Liver (tissue), 9 donors: Measurements from ENCODE around the gene EIPR1. TPM values are rescaled to one million over a fixed set of nuclear protein-coding genes. Genes with fewer than 3 reads are reported as not detected.

Experiments
- DNase-seq: peaks from one replicate; pipeline ENCODE4 v3.0.0-alpha.2; 2017; ENCODE audit warnings: low spot score
- H3K27ac ChIP-seq, 2 donors: one replicate each; pipeline ENCODE4 v1.7.0; 2013; ENCODE audit warnings: inconsistent platforms in 2 of 2, low read length in 2 of 2, control low read depth in 1 of 2, low read depth in 1 of 2, mild to moderate bottlenecking in 1 of 2
- H3K27me3 ChIP-seq, 4 donors: one replicate each; pipeline versions ENCODE4 v1.6.1 to v1.7.0; 2013; ENCODE audit warnings: low read length in 3 of 4, inconsistent platforms in 1 of 4, mild to moderate bottlenecking in 1 of 4, moderate library complexity in 1 of 4; ENCODE audit not compliant: control insufficient read depth in 4 of 4, insufficient read depth in 4 of 4
- H3K36me3 ChIP-seq, 4 donors: one replicate each; pipeline versions ENCODE4 v1.6.1 to v1.7.0; 2013; ENCODE audit warnings: low read length in 3 of 4, mild to moderate bottlenecking in 3 of 4, low read depth in 1 of 4, moderate library complexity in 1 of 4; ENCODE audit not compliant: control insufficient read depth in 4 of 4, insufficient read depth in 3 of 4
- H3K4me1 ChIP-seq, 4 donors: one replicate each; pipeline versions ENCODE4 v1.6.1 to v1.7.0; 2013; ENCODE audit warnings: low read length in 3 of 4, mild to moderate bottlenecking in 3 of 4, moderate library complexity in 1 of 4; ENCODE audit not compliant: control insufficient read depth in 4 of 4, insufficient read depth in 4 of 4
- H3K4me3 ChIP-seq, 3 donors: one replicate each; pipeline versions ENCODE4 v1.6.1 to v1.7.0; 2013; ENCODE audit warnings: low read length in 3 of 3, control low read depth in 1 of 3, low read depth in 1 of 3, mild to moderate bottlenecking in 1 of 3
- H3K9ac ChIP-seq, 2 donors: one replicate each; pipeline ENCODE4 v1.7.0; 2013; ENCODE audit warnings: low read length in 2 of 2, mild to moderate bottlenecking in 2 of 2, moderate library complexity in 2 of 2, control low read depth in 1 of 2, low read depth in 1 of 2
- H3K9me3 ChIP-seq, 4 donors: one replicate each; pipeline versions ENCODE4 v1.6.1 to v1.7.0; 2013; ENCODE audit warnings: low read length in 3 of 4; ENCODE audit not compliant: control insufficient read depth in 4 of 4
- ATF3 ChIP-seq: IDR thresholded peaks from 2 replicates; pipeline ENCODE4 v1.6.1; 2016; ENCODE audit warnings: antibody characterized with exemption
- EGR1 ChIP-seq, 2 donors: IDR thresholded peaks; 2 replicates each; pipeline ENCODE4 v1.6.1; 2016 to 2018; ENCODE audit warnings: antibody characterized with exemption in 2 of 2, low read depth in 2 of 2
- FOXA1 ChIP-seq: IDR thresholded peaks from 2 replicates; pipeline ENCODE4 v1.6.1; 2016; ENCODE audit warnings: antibody characterized with exemption
- GABPA ChIP-seq, 2 donors: IDR thresholded peaks in 1 of 2; conservative IDR thresholded peaks in 1 of 2; 2 replicates each; pipeline ENCODE4 v1.6.1; 2016; ENCODE audit warnings: antibody characterized with exemption in 2 of 2, mild to moderate bottlenecking in 1 of 2, moderate library complexity in 1 of 2
- HNF4A ChIP-seq, 2 donors: conservative IDR thresholded peaks; 2 replicates each; pipeline ENCODE4 v1.6.1; 2016; ENCODE audit warnings: antibody characterized with exemption in 2 of 2, mild to moderate bottlenecking in 2 of 2
- HNF4G ChIP-seq: IDR thresholded peaks from 2 replicates; pipeline ENCODE4 v1.6.1; 2016; ENCODE audit warnings: antibody characterized with exemption
- MAX ChIP-seq: IDR thresholded peaks from 2 replicates; pipeline ENCODE4 v1.6.1; 2016; ENCODE audit warnings: antibody characterized with exemption
- RAD21 ChIP-seq, 2 donors: IDR thresholded peaks; 2 replicates each; pipeline ENCODE4 v1.6.1; 2016; ENCODE audit warnings: antibody characterized with exemption in 2 of 2, mild to moderate bottlenecking in 2 of 2
- RXRA ChIP-seq, 2 donors: IDR thresholded peaks; 2 replicates each; pipeline ENCODE4 v1.6.1; 2017 to 2018; ENCODE audit warnings: antibody characterized with exemption in 2 of 2, mild to moderate bottlenecking in 1 of 2
- SP1 ChIP-seq: IDR thresholded peaks from 2 replicates; pipeline ENCODE4 v1.6.1; 2018; ENCODE audit warnings: antibody characterized with exemption, mild to moderate bottlenecking
- YY1 ChIP-seq: IDR thresholded peaks from 2 replicates; pipeline ENCODE4 v1.6.1; 2016; ENCODE audit warnings: antibody characterized with exemption, mild to moderate bottlenecking
- WGBS: extraction: QIAGEN DNeasy Blood & Tissue Kit; methylation state at CpG from one replicate; pipeline ENCODE4 v1.1.7; 2013; 5-methylcytosine and 5-hydroxymethylcytosine counted together
- polyA plus RNA-seq, 2 donors: library from polyadenylated mRNA; stranded (reverse) in 1 of 2; unstranded in 1 of 2; fragments of 200-250 nt in 1 of 2; fragments of >200 nt in 1 of 2; fragmentation: Nextera tagmentation in 1 of 2; extraction: Ambion mirVana in 1 of 2; gene quantifications; one replicate each; pipeline versions ENCODE4 v1.2.1 to v1.2.3, GENCODE V29; 2013 to 2015
- total RNA-seq, 2 donors: library from RNA; depleted of rRNA; stranded (reverse); fragments of >200 nt; gene quantifications; one replicate each; pipeline ENCODE4 v1.2.3, GENCODE V29; 2014
- TF ChIP-seq, protein P1 (sequence below): fragments of 150-350 bp; IDR thresholded peaks from 2 replicates; pipeline ENCODE4 v1.5.1; 2017; ENCODE audit warnings: improper control_type of control experiment, low read depth, low read length; ENCODE audit not compliant: missing input control
- TF ChIP-seq, protein P2 (sequence below): IDR thresholded peaks from 2 replicates; pipeline ENCODE4 v1.6.1; 2016; ENCODE audit warnings: antibody characterized with exemption, mild to moderate bottlenecking
- donor health status: healthy.
- donor health status: healthy.
- donor health status: healthy.
- donor health status: healthy.
- donor health status: healthy.

Gene EIPR1
- total and polyA plus RNA-seq, 4 donors: 7.6 to 12.1 (median 11.4) TPM

- Histone ChIP-seq H3K9me3 (no peaks in the 10 kb centered on the region), H3K27ac (no peak overlapping the region), H3K36me3 (no peaks in the 10 kb centered on the region), H3K4me3 (no peak overlapping the region), H3K27me3 (no peaks in the 10 kb centered on the region), H3K4me1 (no peaks in the 10 kb centered on the region), H3K9ac (no peak overlapping the region)
- no peak for DNase-seq
- no peak for TF ChIP-seq GABPA (IDR thresholded peaks at IDR 0.05 in 1 of 2, conservative IDR thresholded peaks at IDR 0.05 in 1 of 2)
- TF ChIP-seq, protein P1, sequence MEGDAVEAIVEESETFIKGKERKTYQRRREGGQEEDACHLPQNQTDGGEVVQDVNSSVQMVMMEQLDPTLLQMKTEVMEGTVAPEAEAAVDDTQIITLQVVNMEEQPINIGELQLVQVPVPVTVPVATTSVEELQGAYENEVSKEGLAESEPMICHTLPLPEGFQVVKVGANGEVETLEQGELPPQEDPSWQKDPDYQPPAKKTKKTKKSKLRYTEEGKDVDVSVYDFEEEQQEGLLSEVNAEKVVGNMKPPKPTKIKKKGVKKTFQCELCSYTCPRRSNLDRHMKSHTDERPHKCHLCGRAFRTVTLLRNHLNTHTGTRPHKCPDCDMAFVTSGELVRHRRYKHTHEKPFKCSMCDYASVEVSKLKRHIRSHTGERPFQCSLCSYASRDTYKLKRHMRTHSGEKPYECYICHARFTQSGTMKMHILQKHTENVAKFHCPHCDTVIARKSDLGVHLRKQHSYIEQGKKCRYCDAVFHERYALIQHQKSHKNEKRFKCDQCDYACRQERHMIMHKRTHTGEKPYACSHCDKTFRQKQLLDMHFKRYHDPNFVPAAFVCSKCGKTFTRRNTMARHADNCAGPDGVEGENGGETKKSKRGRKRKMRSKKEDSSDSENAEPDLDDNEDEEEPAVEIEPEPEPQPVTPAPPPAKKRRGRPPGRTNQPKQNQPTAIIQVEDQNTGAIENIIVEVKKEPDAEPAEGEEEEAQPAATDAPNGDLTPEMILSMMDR: no peak
- no peak for TF ChIP-seq HNF4A (conservative IDR thresholded peaks at IDR 0.05)
- TF ChIP-seq SP1: no peak
- no peak for TF ChIP-seq YY1
- TF ChIP-seq RXRA (IDR thresholded peaks at IDR 0.05): no peak
- no peak for TF ChIP-seq RAD21 (IDR thresholded peaks at IDR 0.05)
- no peak for TF ChIP-seq EGR1 (IDR thresholded peaks at IDR 0.05; ENCODE audit: low read depth in 2 of 2)
- TF ChIP-seq, protein P2, sequence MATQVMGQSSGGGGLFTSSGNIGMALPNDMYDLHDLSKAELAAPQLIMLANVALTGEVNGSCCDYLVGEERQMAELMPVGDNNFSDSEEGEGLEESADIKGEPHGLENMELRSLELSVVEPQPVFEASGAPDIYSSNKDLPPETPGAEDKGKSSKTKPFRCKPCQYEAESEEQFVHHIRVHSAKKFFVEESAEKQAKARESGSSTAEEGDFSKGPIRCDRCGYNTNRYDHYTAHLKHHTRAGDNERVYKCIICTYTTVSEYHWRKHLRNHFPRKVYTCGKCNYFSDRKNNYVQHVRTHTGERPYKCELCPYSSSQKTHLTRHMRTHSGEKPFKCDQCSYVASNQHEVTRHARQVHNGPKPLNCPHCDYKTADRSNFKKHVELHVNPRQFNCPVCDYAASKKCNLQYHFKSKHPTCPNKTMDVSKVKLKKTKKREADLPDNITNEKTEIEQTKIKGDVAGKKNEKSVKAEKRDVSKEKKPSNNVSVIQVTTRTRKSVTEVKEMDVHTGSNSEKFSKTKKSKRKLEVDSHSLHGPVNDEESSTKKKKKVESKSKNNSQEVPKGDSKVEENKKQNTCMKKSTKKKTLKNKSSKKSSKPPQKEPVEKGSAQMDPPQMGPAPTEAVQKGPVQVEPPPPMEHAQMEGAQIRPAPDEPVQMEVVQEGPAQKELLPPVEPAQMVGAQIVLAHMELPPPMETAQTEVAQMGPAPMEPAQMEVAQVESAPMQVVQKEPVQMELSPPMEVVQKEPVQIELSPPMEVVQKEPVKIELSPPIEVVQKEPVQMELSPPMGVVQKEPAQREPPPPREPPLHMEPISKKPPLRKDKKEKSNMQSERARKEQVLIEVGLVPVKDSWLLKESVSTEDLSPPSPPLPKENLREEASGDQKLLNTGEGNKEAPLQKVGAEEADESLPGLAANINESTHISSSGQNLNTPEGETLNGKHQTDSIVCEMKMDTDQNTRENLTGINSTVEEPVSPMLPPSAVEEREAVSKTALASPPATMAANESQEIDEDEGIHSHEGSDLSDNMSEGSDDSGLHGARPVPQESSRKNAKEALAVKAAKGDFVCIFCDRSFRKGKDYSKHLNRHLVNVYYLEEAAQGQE: no peak
- TF ChIP-seq MAX: no peak
- no peak for TF ChIP-seq ATF3
- no peak for TF ChIP-seq HNF4G
- TF ChIP-seq FOXA1: no peak
- WGBS: 97% methylated on average over 7 of the region's 7 CpGs
Observed at GRCh38 chr2:3272761-3273160, 104.9 kb downstream of the EIPR1 start.

DNA sequence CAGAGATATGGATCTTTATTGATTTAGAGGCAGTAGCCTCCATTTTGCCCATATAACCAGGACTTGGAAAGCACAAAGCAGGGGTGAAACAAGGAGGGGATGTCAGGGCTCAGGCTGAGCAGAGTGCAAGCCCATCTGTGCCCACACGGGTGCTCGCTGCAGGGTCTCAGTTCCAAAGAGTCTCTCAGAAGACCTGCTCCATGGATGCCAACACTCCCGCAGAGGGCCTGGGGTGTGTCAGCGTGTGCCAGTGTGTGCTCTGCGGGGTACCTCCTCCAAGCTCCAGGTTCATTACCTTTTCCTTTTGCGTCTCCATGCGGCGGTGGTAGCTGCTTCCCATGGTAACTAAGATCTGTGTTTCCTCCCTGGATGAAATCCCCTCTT is 107.5 kb downstream of the EIPR1 start:
- no peak for DNase-seq
- no peak for TF ChIP-seq EGR1 (IDR thresholded peaks at IDR 0.05; ENCODE audit: low read depth in 2 of 2)

More for the DNA sequence above, 107.5 kb downstream of the EIPR1 start:
- H3K9me3 ChIP-seq: no peaks in the 10 kb centered on the region
- no peaks in the 10 kb centered on the region for H3K4me1 ChIP-seq
- no peak overlapping the region for H3K9ac ChIP-seq
- no peak overlapping the region for H3K27ac ChIP-seq
- no peaks in the 10 kb centered on the region for H3K36me3 ChIP-seq
- no peaks in the 10 kb centered on the region for H3K27me3 ChIP-seq
- no peak overlapping the region for H3K4me3 ChIP-seq
- 98% methylated on average over 8 of the region's 8 CpGs for WGBS
